HG02938 (cell line): ENCODE measurements around the gene OR1G1.
"Not testable (repeated sequence)": the region's sequence is repeated elsewhere in the genome, so short reads cannot be mapped to it uniquely, and the experiment has no call there.

Source experiments
- ATAC-seq: cut with Tn5 transposase; IDR thresholded peaks from one replicate; pipeline ENCODE4 v1.9.1; 2021; ENCODE audit warnings: mild to moderate bottlenecking, moderate library complexity; ENCODE audit not compliant: unreplicated experiment

The OR1G1 gene

DNA sequence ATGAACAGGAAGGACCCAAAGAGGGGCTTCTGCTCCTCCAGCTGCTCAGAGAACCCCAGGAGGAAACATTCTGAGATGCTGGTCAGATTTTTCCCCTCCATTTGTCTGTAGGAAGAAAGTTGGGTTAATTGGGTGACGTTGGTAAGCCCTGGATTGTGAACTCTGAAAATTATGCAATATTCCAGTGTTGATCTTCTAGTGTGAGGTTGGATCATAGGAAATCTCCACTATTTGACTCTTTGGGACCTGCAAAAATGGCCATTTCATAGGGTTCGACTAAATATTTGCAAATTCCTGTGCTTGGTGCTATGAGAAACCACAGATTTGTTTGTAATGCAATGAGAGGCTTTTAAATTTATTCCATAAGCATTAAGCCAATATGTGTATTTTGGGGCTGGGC lies at the start of gene OR1G1:
TSS of gene OR1G1 (minus strand) at position 101 of the 400 bp plus-strand sequence. CDS start at position 101, 0 bp downstream.
- no peak for ATAC-seq

DNA sequence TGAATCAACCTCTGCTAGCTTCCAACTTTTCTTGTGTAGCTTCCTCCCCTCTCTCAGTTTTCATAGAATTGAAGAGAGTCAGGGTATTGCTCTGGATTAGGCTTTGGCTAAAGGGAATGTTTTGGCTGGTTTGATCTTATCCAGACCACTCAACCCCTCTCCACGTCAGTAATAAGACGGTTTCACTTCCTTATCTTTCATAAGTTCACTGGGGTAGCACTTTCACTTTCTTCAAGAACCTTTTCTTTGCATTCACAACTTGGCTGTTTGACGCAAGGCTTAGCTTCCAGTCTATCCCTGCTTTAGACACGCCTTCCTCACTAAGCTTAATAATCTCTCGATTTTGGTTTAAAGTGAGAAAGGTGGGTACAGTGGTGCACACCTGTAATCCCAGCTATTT lies 40.2 kb upstream of the OR1G1 start:
- ATAC-seq: no peak

DNA sequence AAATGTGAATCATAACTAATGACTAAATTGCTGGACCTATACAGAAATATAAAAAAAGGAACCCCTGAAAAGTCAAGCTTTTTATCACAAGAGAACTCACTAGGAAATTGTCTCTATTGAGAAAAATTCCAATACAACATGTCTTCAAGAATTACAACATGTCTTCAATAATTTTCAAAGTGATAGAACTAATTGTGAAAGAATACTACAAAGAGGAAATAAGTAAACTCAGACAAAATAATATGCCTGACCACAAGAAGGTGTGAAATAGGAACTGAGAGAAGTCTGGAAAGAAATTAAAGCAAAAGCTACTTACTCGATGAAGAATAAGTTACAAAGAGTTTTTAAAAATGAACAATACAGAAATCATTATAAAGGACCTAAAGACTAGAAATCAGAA lies 29.9 kb upstream of the OR1G1 start:
- ATAC-seq: no peak

DNA sequence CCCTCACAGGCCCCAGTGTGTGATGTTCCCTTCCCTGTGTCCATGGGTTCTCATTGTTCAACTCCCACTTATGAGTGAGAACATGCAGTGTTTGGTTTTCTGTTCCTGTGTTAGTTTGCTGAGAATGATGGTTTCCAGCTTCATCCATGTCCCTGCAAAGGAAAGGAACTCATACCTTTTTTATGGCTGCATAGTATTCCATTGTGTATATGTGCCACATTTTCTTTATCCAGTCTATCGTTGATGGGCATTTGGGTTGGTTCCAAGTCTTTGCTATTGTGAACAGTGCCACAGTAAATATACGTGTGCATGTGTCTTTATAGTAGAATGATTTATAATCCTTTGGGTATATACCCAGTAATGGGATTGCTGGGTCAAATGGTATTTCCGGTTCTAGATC lies 10.1 kb upstream of the OR1G1 start:
- ATAC-seq: not testable (repeated sequence)

DNA sequence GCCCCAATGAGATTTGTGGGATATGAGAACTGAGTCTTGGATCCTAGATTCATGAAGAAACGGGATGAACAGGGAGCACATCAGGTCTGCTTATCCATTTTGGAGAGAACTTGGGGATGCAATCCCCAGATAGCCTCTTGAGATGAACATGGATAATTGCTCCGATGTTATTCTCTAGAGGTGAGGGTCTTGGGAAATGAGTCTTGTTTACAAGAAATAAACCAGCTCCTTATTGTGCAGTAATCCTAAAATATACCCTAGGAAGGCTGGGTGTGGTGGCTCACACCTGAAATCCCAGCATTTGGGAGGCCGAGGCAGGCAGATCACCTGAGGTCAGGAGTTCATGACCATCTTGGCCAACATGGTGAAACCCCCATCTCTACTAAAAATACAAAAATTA lies 23.0 kb downstream of the OR1G1 start, which contains the start of gene OR1D2:
TSS of gene OR1D2 (minus strand) at position 101 of the 400 bp plus-strand sequence. CDS start 11,426 bp downstream, outside the sequence.
- no peak for ATAC-seq
